ENCODE results near the gene INPP5B. TPM values are rescaled to one million over a fixed set of nuclear protein-coding genes. Genes with fewer than 3 reads are reported as not detected.

Gene INPP5B
- polyA plus RNA-seq, 3 donors = 16.4 to 20.3 (median 17.9) TPM

DNA sequence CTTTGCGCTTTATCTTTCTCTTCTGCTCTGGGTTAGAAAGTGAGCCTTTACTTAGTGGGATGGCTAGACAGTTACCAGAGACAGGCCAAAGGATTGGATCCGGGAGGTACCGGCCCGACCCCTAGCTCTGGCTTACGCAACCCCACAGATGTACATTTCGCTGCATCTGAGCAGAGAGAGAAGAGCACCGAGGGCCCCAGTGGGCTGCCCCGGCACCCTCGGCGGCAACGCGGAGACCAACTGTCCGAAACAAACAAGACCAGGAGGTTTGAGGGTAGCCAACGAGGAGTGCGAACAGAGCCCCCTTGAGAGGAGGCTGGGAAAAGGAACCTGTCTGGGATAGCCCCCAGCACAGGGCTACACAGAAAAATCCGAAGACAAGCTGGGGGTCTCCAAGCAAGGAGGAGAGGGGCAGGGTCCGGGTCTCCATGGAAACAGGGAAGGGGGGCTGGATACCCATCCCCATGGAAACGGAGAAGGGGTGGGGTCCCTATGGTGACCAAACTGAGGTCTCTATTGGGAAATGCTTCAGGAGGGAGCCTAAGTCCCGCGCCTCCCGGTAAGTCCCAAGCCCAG lies 87.8 kb downstream of the INPP5B start:
- no peak for DNase-seq (ENCODE audit: extremely low read depth in 1 of 11, low read depth in 9 of 11, low spot score in 4 of 11)

DNA sequence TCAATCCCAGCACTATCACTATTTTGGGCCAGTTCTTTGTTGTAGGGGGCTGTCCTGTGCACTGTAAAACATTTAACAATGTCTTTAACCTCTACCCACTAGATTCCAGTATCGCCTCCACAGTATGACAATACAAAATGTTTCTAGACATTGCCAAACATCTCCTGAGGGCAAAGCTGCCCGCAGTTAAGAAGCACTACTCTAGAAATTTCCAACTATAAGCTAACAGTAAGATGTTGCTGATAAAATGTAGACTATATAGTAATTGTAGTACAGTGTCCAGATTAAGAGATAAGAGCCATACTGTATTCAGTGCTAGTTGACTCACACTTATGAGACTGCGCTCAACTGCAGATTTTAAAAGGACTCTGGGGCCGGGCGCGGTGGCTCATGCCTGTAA lies 92.4 kb downstream of the INPP5B start:
- no peak for DNase-seq (ENCODE audit: extremely low read depth in 1 of 11, low read depth in 9 of 11, low spot score in 4 of 11)

DNA sequence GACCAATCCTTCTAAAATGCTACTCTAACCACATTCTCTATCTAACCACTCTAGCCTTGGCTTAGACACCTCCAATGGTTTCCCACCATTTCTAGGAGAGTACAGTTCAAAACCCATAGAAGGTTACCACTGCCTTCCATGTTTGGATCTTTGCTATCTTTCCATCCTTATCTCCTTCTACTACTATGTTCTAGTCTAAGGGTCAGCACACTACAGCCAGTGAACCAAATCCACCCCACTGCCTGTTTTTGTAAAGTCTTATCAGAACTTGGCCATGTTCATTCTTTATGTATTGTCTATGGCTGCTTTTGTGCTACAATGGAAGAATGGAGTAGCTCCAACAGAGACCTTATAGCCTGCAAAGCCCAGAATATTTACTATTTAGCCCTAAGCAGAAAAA lies 93.7 kb downstream of the INPP5B start:
- no peak for DNase-seq (ENCODE audit: extremely low read depth in 1 of 11, low read depth in 9 of 11, low spot score in 4 of 11)

DNA sequence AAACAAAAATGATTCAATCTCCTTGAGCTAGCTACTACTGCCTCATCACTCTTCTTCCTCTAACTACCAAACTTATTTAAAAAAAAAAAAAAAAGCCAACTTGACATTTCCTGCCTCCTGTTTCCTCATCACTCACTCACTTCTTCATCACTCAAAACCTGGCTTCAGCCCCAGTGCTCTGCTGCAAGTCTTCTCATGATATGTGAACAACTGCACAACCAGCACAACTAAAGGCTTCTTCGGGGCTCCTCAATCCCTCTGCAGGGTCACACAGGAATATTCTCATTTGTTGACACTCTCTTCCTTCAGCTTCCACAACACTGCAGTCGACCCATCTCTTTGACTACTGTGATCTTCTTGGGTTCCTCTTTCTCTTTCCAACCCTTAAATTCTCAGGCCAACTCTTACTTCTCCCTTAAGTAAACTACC lies 95.1 kb downstream of the INPP5B start:
- DNase-seq (ENCODE audit: extremely low read depth in 1 of 11, low read depth in 9 of 11, low spot score in 4 of 11) = no peak

DNA sequence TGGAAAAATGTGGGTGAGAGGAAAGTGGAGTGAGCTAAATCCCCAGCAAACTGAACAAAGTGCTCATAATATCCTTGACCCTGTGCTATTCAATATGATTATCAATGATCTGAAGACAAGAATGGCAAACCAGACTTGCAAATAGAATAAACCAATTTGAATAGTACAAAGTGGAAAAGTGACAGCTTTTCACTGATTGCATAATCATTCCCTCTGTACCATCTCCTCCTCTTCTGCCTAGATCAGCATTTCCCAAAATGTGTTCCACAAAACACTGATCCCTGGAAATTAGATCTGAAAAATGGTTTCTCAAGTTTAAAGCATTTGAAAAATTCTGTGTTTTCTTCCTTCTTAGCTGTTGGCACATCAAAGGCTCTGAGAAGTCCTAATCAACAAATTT lies 95.6 kb downstream of the INPP5B start:
- DNase-seq (ENCODE audit: extremely low read depth in 1 of 11, low read depth in 9 of 11, low spot score in 4 of 11) = no peak

DNA sequence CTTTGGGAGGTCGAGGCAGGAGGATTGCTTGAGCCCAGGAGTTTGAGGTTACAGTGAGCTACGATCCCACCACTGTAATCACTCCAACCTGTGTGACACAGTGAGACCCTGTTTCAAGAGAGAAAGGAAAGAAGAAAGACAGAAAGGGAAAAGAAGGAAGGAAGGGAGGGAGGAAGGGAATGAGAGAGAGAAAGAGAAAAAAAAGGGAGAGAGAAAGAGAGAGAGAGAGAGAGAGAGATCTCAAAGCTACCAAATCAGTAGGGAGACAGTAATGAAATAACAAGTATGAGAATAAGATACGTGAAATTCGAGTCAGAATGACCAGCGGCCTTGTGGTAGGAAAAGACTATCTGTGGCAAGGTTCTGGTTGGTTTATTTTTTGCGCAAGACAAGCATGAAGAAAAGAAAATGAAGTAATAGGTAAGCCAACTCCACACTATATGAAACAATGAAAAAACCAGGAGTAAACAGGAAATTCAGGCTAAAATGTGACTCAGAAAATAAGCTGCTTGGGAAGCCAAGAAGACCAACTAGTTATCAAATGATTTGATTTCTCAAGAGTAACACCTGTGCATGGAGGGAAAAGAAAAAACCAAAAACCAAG lies 96.4 kb downstream of the INPP5B start:
- no peak for DNase-seq (ENCODE audit: extremely low read depth in 1 of 11, low read depth in 9 of 11, low spot score in 4 of 11)

DNA sequence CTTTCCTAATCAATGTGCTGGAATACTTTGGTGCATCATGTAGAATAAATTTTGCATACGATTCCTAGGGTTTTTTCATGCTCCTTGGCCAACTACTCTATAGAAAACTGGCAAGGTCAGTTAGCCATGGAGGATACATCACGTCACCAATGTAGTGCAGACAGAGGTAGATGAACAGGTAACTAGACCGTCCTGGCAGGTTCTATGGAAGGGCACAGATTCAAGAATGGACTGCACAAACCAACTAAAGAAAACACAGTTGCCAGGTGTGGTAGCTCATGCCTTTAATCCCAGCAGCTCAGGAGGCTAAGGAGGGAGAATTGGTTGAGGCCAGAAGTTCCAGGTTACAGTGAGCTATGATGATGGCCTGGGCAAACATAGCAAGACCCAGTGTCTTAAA lies 97.4 kb downstream of the INPP5B start:
- no peak for DNase-seq (ENCODE audit: extremely low read depth in 1 of 11, low read depth in 9 of 11, low spot score in 4 of 11)

DNA sequence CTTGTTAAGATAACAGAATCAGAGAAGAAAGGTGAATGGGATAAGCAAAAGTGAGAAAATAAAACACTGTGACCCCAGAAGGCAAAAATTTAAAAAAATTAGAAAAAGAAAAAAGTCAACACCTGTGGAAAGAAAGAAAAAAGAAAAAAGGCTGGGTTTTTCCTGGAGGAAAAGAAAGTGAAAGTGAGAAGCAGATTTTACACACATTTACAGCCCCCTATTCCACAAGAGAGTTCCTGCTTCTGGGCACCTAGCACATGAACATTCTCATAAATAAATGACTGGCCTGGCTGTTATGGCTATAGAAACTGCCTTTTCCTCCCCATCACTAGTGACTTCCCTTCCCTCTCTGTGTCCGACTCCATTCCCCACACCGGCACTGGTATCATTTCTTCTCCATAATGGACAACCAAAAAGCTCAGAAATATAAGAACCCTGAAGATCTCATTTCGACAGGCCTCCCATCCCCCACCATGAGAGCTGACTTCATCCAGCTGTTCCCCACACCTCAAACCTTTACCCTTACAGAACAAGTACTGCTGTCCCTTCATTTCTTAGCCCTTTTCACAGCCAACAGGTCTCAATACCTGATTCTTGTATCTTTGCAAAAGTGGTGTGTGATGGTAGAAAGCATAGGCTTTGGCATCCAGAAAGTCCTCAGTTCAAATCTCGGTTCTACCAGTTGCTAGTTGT lies 100.1 kb downstream of the INPP5B start:
- DNase-seq (ENCODE audit: extremely low read depth in 1 of 11, low read depth in 9 of 11, low spot score in 4 of 11) = no peak

DNA sequence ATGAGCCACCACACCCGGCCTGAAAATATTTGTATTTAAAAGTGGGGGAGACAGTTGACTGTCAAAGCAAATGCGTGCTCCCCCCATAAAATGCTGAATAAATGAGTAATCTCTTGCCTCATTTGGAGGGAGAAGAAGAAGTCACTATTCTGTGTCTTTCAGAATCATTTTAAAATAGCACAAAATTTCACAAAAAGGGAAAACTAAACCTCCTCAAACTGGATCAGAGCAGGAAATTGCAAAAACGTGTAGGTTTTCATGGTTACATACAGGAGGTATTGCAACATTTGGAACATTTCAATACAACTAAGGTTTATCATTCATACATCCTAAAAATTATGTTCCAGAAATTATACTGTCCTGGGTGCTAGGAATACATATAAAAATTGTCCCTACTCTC lies 101.1 kb downstream of the INPP5B start:
- DNase-seq (ENCODE audit: extremely low read depth in 1 of 11, low read depth in 9 of 11, low spot score in 4 of 11) = no peak

DNA sequence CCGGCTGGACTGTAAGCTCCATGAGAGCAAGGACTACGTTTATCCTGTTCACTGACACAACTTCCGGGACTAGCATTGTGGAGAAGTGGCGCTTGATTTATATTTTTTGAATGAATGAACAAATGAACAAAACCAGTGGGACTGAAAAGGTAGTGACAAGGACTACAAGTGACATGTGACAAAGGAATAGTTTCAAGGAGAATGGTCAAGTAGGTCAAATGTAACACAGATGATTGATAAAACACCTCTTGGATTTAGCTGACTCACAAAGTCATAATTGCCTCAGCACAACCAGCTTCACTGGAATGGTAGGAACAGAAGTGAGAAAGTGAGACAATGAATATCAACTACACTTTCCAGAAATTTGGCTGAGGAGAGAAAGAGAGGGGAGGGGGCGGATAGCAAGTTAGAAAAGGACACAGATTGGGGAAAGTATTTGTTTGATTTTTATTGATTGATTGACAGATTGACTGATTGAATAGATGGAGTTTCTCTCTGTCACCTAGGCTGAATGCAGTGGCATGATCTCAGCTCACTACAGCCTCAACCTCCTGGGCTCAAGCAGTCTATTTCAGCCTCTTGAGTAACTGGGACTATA lies 101.7 kb downstream of the INPP5B start:
- no peak for DNase-seq (ENCODE audit: extremely low read depth in 1 of 11, low read depth in 9 of 11, low spot score in 4 of 11)

DNA sequence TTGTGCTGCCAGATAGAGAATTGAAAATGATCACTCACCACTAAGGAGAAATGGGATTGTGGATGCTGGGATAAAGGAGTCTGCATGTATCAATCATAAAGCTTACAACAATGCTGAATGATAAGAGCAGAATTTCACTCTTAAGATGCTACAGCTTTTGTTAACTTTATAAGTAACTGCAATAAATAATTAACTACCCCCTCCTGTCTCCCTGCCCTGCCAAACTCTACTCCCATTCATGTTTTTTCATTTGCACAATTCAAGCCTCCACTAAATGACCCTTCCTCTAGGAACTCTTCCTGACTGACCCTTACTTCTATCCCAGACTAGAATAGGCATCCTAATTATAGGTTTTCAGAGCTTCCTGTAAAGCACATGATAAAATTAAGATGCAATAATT lies 102.3 kb downstream of the INPP5B start:
- no peak for DNase-seq (ENCODE audit: extremely low read depth in 1 of 11, low read depth in 9 of 11, low spot score in 4 of 11)

DNA sequence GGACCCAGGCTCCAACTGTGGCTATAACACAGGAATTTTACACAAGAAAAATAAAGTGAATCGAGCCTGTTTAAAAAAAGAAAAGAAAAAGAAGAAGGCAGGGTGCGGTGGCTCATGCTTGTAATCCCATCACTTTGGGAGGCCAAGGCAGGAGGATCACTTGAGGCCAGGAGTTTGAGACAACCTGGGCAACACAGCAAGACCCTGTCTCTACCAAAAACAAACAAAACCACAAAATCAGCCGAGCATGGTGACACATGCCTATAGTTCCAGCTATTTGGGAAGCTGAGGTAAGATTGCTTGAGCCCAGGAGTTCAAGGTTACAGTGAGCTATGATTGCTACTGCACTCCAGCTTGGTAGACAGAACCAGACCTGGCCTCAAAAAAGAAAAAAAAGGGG lies 105.2 kb downstream of the INPP5B start:
- no peak for DNase-seq (ENCODE audit: extremely low read depth in 1 of 11, low read depth in 9 of 11, low spot score in 4 of 11)

DNA sequence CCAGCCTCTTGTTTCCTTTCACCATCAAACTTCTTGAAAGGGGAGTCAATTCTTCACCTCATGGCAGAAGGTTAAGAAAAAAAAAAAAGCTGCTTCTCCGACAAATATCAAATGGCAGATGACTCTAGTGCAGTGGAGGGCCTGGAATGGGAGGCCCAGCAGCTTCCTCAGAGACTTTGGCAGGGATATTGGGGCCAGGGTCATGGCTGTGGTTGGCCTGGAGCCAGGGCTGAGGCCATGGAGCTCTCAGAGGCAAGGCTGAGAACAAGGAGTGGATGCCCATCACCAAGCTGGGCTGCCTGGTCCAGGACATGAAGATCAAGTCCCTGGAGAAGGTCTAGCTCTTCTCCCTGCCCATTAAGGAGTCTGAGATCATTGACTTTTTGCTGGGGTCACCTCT lies 106.1 kb downstream of the INPP5B start:
- no peak for DNase-seq (ENCODE audit: extremely low read depth in 1 of 11, low read depth in 9 of 11, low spot score in 4 of 11)

DNA sequence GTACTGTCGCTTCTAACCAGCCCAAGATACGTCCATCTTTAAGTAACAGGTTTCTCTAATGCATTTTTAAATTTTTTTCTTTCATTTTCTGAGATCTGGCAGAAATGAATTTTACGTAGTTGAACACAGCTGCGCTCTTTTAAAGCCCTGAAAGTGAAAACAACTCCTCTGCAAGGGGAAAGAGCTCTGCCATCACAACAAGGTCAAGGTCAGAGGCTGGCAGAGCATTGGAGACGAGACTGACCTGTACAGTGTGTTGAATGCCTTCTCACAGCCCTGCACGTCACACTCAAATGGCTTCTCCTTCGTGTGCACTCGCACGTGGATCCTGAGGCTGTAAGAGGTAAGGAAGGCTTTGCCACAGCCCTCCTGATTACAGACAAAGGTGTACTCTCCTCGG lies 107.2 kb downstream of the INPP5B start:
- DNase-seq (ENCODE audit: extremely low read depth in 1 of 11, low read depth in 9 of 11, low spot score in 4 of 11) = no peak

DNA sequence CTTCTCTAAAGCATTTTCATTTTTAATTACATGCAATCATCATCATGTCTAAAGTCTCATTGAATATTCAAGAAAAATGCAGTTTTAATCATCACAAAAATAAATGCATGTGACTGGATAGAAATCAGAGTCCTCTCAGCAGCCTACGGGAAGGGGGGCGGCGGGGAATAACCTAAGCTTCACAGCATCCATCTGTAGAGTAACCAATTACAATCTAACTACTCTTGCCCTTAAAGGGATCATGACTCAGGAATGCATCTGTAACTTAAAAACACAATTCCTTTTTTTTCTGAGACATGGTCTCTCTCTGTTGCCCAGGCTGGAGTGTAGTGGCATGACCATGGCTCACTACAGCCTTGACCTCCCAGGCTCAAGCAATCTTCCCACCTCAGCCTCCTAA lies 110.1 kb downstream of the INPP5B start:
- no peak for DNase-seq (ENCODE audit: extremely low read depth in 1 of 11, low read depth in 9 of 11, low spot score in 4 of 11)

DNA sequence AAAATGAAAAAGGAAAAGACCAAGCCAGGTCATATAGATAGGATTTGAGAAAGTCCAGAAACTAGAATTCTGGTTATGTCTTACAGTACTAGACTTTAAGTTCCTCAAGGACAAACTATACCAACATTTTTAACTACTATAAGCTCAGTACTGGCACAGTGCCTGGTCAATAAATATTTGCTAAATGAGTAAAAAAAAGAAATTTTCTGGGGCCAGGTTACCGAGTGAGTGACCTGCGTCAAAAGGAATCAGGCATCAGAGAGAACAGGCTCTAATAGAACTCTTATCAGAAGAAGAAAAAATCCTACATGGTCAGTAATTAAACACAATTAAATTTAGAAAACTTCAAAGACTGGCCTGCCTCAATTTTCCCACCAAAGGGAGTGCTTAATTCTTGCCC lies 115.0 kb downstream of the INPP5B start:
- no peak for DNase-seq (ENCODE audit: extremely low read depth in 1 of 11, low read depth in 9 of 11, low spot score in 4 of 11)

DNA sequence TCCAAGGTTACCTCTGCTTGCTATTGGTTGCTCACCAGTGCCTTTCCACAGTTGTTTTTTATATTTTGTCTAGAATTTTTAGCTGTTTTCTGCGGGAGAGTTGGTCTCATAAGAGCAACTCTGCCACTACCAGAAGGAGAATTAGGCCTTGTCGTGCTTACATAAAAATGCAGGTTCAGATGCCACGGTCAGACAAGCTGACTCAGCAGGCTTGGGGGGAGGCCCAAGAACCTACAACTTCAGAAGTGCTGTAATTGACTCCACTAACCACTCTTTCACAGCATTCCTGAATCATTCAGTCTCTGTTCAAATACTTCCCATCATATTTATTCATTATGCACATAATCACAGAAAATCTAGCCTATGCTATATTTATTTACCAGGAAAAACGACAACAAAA lies 115.7 kb downstream of the INPP5B start:
- DNase-seq (ENCODE audit: extremely low read depth in 1 of 11, low read depth in 9 of 11, low spot score in 4 of 11) = no peak

DNA sequence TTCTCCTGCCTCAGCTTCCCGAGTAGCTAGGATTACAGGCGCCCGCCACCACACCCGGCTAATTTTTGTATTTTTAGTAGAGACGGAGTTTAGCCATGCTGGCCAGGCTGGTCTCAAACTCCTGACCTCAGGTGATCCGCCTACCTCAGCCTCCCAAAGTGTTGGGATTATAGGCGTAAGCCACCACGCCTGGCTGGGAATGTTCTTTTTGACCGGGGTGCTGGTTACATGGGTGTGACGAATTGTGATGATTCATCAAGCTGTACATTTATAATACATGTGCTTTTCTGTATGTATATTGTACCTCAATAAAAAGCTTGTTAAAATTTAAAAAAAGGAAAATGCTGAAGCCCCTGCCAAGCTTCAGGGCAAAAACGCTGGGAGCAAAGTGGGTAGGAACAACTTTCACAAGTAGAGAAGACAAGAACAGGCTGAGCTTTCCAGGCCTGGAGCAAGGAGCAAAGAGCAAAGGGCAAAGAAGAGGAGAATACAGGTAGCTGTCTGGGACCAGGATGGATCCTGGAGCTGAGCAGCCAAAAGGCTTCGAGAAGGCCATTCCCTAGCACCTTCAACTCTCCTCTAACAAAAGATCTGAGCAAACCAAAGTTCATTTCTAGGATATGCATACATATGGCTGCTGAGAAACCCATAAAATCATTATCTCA lies 118.3 kb downstream of the INPP5B start:
- DNase-seq (ENCODE audit: extremely low read depth in 1 of 11, low read depth in 9 of 11, low spot score in 4 of 11) = no peak

DNA sequence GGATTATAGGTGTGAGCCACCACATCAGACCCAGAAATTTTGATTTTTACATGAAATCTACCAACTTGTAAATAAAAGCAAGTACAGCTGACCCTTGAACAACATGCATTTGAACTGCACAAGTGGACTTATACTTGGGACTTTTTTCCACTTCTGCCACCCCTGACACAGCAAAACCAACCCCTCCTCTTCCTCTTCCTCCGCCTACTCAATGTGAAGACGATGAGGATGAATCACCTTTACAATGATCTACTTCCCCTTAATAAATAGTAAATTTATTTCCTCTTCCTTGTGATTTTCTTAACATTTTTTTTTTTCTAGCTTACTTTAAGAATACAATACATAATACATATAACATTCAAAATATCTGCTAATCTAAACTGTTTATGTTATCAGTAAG lies 121.3 kb downstream of the INPP5B start:
- DNase-seq (ENCODE audit: extremely low read depth in 1 of 11, low read depth in 9 of 11, low spot score in 4 of 11) = no peak

DNA sequence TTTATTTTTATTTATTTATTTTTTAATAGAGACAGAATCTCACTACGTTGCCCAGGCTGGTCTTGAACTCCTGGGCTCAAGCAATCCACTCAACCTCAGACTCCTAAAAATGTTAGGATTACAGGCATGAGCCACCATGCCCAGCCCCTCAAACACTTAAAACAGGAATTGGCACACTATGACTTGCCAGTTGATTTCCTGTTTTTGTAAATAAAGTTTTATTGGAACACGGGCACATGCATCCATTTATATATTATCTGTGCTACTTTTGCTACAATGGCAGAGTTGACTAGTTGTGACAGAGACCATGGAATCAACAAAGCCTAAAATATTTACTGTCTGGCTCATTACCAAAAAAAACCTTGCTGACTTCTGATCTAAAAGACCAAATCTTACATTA lies 122.9 kb downstream of the INPP5B start:
- no peak for DNase-seq (ENCODE audit: extremely low read depth in 1 of 11, low read depth in 9 of 11, low spot score in 4 of 11)

Measured in renal cortex interstitium (tissue), 11 donors.